HG03108 (cell line): ENCODE measurements around the gene PTRH2.

ENCODE experiments used
- ATAC-seq: cut with Tn5 transposase; IDR thresholded peaks from one replicate; pipeline ENCODE4 v1.9.1; 2021; ENCODE audit warnings: moderate library complexity; ENCODE audit not compliant: unreplicated experiment

PTRH2 gene

DNA sequence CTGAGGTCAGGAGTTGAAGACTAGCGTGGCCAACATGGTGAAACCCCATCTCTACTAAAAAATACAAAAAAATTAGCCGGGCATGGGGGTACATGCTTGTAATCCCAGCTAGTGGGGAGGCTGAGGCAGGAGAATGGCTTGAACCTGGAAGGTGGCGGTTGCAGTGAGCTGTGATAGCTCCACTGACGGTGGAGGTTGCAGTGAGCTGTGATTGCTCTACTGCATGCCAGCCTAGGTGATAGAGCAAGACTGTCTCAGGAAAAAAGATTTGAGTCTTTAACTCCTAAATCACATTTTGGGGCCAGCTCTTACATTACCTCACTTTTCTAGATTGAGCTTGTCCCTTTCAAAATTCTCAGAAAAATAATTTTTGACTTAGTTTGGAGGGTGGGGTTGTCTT lies 15.4 kb upstream of the PTRH2 start:
- no peak for ATAC-seq

DNA sequence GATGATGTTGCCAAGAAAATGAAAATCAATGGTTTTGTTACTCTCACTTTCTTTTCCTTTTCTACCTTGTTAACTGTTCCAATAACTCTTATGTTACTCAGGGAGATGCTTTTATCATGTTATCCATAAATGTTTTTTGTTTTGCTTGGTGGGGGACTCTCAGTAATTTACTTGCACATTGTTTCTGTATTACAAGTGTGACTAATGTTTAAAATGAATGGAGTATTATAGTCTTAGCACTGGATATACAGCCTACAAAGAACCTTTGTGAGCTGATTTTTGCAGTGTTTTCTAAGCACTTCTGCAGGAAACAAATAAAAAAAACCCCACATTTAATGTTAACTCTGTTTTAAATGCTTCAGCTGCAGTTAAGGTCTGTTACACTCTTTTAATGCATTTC lies 12.3 kb upstream of the PTRH2 start:
- no peak for ATAC-seq

DNA sequence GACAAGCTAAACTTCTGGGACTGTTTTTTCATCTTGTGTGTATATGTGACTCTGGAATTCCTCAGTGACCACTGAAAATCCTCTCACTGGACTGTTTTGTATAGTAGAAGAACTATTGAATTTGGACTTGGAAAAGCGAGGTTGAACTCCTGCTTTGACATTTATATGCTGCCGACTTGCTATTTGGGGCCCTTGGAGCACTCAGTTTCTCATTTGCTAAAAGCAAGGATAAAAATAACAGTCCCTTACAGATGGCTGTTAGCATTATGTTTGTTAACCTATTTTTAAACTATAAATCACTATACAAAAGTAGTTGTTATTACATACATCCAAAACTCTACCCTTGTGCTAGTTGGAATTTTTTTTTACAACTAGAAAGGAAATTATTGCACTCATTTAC lies 9.2 kb upstream of the PTRH2 start:
- ATAC-seq: no peak

DNA sequence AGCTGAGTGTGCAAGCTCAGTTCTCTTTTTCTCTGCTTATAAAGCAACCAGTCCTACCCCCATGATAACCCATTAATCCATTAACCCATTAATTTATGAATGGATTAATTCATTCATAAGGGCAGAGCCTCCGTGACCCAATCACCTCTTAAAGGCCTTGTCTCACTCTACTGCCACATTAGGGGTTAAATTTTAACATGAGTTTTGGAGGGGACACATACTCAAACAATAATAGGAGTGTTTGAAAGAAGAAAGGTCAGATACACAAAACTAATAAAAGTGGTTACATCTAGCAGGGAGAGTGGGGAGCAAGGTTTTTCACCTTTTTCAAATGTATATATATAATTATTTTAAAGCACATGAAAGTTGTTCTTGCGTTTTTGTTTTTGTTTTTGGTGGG lies 7.0 kb upstream of the PTRH2 start:
- no peak for ATAC-seq

DNA sequence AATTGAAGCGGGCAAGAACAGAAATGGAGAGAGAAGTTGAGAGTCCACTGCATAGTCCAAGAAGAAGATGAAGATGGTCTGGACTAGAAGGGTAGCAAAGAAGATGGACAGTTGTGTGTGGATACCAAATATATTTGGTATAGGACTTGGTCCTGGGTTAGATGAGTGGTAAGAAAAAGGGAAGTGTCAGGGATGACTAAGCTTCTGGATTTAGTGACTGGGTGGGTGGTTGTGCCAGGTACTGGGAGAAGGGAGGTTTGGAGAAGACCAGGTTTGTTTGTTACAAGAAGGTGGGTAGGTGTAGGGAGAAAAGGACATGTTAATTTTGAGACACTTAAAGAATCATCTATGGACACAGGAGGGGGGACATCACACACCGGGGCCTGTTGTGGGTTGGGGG lies 5.6 kb upstream of the PTRH2 start:
- ATAC-seq: no peak

DNA sequence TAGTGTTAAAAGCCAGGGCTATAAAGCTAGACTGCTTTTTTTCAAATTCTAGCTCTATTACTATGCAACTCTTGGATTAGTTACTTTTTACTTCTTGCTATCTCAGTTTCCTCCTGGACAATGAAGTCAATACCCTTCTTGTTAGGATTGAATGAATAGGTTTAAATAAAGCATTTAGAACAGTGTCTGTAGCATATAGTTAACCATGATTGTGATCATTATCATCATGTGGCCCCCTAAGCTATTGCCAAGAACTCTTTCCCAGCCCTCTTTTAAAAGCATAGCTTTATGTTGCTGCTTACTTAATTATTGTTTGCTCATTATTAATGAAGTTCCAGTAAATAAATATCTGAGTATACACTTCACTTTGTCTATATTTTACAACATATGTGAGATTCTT lies 4.7 kb upstream of the PTRH2 start:
- ATAC-seq: no peak

DNA sequence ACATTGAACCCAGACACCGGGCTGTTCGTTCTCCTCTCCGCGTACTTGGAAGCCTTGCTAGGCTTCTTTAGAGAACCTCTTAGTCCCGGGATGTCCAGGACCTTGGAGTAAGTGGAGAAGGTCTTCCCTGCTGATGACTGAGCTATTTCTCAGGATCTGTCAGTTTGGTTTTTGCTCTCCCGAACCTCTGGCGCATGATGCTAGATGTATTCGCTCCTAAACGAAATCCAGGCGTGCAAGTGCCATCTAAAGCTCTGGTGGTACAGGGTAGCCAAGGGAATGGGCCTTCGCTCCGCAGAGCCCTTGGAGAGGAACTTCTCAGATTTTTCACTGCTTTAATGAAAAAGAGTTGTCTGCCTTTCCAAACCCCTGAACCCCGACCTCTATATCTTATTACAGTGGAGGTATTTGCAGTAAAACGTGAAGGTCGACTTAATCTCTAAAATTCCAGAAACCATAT lies 771 bp upstream of the PTRH2 start:
- ATAC-seq: no peak

DNA sequence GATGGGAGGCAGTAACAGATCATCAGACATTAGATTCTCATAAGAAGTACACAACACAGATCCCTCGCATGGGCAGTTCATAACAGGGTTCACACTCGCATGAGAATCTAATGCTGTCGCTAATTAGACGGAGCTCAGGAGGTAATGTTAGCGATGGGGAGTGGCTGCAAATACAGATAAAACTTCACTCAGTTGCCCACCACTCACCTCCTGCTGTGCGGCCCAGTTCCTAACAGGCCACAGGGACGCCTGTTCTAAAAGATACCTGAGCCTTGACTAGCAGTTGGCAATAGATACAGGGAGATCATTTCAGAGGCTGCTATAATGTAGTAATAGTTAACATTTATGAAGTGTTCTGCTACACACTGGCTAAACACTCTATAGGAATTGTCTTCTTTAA lies 4.9 kb downstream of the PTRH2 start:
- no peak for ATAC-seq

DNA sequence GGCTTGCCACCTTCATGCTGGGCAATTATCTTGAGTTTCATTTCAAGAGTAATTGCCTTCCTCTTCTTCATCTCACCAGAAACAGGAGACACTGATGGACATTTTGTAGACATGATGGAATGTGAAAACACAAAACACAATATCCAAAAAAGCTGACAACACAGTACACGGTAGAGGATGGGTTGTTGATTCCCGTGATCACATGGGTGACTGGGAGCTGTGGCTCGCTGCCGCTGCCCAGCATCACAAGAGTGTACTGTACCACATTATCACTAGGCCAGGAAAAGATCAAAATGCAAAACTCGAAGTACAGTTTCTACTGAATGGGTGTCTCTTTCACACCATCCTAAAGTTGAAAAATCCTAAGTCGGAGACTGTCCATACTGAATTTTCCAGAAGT lies 7.4 kb downstream of the PTRH2 start:
- ATAC-seq: no peak

DNA sequence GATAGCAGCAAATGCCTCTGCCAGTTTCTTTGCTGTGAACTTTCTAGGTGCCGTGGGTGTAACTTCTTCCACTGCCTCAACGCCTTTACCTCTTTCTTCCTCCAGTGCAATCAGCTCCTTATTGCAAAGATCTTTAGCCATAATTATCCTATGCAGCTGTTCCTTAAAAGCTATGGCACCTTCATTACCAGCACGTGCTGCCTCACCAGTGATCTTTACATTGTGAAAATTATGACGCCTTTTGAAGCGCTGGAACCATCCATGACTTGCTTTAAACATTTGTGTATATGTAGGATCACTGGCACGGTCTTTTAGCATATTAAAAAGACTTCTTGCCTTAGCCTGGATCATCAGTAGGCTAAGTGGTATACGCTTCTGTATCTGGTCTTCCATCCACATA lies 8.0 kb downstream of the PTRH2 start:
- no peak for ATAC-seq

DNA sequence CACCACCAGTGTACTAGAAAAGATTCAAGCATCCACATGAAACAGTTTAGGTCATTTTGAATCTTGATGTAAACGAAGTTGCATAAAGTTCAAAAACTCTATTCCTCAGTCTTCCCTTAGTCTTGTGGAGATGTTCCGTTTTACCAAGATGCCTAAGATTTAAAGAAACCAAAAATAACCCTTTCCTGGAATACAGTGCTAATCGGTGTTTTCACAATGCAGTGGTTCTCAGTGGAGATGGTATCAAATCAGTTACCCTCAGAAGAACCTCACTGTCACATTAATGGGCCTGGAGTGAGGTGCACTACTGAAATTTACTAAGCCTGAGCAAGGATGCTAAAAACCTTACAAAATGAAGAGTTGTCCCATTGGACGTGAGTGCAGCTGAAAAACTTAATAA lies 9.1 kb downstream of the PTRH2 start:
- ATAC-seq: no peak

DNA sequence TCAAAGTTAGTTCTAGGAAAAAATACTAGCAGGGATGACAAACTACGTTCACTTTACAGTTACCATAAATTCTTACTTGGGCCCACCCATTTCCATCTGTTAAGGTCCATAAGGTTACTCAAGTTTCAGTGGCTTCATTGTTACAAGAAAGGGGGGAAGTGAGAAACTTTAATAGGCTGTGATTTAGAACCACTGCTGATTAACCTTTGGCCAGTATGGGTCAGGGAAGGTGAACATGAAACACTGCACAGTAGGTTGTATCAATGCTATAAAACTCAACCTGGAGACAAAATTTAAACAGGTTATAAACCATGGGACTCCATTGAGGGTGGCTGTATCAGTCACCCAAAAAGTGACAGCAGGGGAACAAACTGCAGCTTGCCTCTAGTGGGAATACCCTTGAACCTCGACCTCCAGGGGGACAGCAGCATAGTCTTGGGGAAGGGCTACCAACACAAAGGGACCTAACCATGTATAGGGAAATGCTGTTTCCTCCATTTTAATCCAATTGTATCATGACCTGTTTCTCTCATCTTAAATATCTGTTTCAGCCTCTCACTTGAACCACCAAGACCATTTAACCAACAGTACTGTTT lies 10.4 kb downstream of the PTRH2 start:
- no peak for ATAC-seq

DNA sequence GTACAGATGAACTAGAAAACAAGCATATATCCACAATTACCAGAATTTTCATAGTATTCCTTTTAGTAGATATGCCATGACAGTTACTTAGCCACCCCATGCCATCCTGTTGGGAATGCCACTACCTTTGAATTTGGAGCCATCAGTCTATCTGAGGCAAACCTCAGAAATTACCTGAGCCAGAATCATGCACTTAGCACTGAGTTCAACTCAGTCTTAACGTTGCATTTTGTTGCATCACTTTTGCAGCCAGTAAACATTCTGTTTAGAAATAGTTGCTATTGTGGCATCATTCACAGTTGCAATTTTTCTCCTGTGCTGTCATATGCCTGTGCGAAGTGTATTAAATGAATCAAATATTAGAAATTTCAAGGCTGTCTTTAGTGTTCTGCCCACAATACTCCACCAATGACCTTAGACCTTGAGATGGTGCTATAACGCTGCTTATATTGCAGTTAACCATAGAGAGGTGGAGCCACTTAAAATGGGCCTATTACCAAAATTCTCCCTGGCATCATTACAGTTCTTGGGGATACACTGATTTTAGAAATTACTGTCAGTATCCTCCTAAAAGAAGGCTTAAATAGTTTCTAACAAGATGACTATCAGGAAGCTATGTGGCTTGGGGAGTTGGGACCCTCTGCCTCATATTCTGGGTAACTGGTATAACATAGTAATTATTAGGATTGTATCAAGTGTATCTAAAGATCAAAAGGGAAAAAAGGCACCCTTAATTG lies 11.1 kb downstream of the PTRH2 start:
- ATAC-seq: no peak

DNA sequence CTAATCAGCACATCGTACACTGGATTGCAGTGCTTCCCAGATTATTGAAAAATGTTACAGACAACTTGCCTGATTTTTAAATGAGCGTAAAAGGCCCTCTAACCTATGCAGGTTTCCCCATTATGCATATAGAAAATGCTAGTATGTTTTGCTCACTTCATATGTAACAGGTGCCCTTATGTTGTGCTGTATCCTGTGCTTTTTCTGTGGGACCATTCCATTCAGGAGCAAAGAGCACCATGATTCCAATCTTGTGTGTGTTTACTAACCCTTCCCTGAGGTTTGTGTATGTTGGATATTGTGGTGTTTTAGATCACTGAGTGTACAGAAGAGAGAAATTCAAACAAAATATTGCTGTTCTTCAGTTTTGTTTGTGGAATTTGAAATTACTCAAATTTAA lies 12.9 kb downstream of the PTRH2 start:
- ATAC-seq: no peak

DNA sequence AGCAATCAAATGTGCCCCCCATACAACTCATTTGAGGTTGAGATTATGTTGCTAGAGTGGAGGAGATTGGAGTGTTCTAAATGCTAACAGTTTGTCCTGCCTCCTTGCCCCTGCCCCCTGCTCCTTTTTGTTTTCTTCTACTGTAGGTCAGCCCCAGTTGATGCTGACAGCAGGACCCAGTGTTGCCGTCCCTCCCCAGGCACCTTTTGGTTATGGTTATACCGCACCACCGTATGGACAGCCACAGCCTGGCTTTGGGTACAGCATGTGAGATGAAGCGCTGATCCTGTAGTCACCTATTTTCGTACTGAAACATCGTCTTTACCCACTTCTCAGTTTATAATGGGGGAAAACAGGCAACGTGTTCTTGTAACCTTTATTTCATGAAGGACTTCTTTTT lies 13.6 kb downstream of the PTRH2 start:
- no peak for ATAC-seq

DNA sequence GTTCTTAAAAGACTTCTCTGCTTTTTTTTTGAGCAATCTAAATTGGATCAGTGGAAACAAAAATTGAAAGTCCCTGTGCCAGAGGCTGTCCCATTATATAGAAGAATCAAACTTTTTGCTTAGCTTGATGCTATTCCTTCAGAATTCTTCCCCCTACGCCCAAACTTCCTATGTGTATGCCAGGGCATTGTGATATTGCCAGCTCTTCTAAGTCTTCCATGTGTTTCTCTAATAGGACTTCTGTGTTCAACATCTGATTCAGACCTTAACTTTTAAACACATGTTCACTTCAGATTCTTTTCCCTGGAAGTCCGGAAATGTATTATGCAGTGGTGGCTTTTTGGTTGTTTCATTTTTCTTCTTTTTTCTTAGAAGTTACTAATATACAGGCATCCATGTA lies 18.7 kb downstream of the PTRH2 start:
- no peak for ATAC-seq

DNA sequence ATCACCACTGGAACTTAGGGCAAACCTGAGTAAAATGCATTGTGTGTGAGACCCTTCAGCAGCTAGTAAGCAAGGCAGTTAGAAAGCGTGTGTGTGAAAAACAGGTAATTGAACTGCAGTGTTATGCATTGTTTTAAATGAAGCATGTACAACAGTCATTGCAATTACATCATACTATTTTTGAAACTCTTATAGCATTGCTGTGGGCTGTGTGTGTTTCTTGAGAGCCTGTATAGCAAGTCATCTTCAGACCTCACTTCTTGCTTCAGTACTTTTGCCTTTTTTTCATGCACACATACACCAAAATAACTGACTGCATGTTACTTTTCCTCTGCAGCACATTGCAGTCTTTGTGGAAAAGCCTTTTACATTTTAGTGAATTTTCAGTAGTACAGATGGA lies 19.2 kb downstream of the PTRH2 start:
- no peak for ATAC-seq

DNA sequence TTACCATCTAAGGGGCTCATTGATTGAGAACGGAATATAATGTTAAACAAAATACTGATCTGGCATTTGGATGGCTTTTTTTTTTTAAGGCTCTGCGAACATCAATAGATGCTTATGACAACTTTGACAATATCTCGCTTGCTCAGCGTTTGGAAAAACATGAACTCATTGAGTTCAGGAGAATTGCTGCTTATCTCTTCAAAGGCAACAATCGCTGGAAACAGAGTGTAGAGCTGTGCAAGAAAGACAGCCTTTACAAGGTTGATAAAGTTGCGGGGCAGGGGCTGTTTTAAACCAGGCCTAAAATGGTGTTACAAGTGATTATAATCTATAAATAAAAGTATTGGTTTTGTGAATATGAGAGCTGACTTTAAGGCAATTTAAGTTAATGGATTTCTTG lies 22.3 kb downstream of the PTRH2 start:
- no peak for ATAC-seq

DNA sequence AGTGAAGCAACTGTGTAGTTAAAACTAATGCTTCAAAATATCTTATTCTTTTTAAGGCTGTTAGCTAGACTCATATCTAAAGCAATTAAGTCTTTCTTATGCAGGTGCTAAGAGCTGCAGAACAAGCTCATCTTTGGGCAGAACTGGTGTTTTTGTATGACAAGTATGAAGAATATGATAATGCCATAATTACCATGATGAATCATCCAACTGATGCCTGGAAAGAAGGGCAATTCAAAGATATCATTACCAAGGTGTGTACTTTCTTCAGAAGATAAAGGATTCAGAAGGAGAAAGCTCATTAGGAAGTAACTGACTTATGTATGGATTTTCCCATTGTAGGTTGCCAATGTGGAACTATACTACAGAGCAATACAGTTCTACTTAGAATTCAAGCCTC lies 23.9 kb downstream of the PTRH2 start:
- ATAC-seq: no peak

DNA sequence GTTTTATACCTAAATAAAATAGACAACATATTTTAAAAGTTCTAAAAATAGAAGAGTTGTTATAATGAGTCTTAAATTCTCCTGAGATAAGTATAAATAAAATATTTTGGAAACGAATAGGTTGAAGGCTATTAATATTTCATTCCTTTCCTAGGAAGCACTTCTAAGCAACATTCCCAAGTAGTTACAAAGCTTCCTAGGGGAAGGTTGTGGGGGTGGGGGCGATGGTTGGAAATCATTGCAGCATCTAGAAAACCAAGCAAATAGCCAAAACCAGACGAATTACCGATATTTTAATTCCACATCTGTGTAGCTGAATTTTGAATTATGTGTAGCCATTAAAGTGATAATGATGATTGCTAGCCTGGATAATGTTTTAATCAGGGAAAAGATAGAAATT lies 26.9 kb downstream of the PTRH2 start:
- ATAC-seq: no peak

DNA sequence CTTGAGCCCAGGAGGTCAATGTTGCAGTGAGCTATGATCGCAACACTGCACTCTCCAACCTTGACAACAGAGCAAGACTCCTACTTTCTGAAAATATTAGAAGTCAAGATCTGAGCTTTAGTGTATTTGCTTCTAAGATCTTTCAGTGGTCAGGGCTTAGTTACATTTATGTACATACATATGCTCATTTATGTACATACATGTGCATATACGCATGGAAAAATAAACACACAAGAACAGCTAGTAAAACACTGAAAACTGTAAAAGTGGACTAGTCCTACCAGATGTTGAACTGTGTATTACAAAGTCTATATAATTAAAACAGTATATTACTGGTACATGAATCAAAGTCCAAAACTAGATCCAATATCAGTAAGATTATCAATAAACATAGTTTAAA lies 28.3 kb downstream of the PTRH2 start:
- ATAC-seq: no peak

DNA sequence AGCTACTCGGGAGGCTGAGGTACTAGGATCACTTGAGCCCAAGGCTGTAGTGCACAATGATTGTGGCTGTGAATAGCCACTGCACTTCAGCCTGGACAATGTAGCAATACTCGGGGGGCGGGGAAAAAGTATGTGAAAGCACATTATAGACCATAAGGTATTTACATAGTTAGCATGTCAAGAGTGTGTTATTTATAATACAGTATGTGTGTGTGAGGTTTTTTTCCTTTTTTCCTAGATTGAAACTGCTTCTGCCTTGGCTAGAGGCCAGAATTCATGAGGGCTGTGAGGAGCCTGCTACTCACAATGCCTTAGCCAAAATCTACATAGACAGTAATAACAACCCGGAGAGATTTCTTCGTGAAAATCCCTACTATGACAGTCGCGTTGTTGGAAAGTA lies 30.5 kb downstream of the PTRH2 start:
- ATAC-seq: no peak

DNA sequence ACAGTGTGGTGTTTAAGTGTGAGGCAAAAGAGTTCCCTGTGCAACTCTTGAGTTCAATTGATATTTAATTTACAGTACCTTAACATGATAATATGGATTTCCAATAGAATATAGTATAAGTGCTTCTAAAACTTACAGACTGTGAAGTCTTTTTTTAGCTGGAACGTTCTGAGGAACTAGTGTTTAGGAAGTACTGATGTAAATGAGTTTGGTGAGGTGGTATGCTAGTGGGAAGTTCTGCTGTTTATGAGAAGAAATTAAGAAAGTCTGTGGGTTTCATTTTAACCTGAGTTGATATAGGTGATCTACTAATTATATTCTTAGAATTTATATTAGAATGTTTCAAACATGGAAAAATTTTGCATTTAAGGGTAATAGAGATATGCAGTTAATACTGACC lies 32.0 kb downstream of the PTRH2 start:
- ATAC-seq: no peak
